ENCODE results near the gene AKT1. TPM values are rescaled to one million over a fixed set of nuclear protein-coding genes. Genes with fewer than 3 reads are reported as not detected.
"Not testable (repeated sequence)": the region's sequence is repeated elsewhere in the genome, so short reads cannot be mapped to it uniquely, and the experiment has no call there.

AKT1 gene
- total RNA-seq, result 100 to 1,000 TPM; 112 TPM

DNA sequence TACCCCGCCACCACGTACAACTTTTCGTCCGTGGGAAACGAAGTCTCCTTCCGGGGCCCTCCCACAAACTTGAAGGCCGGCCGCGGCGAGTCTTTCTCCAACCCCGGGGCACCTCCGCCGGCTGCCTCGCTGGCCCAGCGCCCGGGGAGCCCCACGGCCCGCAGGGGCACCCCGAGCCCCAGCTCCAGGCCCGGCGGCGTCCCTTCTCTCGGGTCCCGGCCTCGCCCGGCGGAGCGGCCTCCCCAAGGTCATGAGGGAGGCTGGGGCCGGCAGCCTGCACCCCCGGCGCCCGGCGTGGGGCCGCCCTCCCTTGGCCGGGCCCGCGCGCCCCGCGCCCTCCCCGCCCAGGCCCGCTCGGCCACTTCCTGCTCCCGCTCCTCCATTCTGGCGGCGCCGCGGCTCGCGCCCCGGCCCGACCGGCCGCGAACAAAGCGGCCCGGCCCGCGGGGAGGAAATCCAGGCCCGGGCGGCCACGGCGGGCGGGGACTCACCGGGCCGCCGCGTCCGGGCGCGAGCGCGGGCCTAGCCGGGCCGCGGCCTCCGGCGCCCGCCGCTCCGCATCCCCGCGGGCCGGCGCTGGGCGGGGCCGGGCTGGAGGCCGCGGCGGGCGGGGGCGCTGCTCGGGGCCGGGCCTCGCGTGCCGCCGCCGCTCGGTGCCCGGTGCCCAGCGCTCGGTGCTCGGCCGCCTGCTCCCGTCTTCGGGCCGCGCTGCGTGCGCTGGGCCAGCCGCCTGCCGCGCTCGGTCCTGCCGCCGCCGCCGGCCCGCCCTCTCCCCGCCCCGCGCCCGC is at the start of gene AKT1:
Gene AKT1, minus strand, starts transcription at position 756 of the 788 bp plus-strand sequence. CDS start 3,105 bp downstream, outside the sequence.
- Mint-ChIP-seq H3K9me3 (no peaks in the 10 kb centered on the region), H3K27me3 (peaks cover 10% of the 10 kb centered on the region)

DNA sequence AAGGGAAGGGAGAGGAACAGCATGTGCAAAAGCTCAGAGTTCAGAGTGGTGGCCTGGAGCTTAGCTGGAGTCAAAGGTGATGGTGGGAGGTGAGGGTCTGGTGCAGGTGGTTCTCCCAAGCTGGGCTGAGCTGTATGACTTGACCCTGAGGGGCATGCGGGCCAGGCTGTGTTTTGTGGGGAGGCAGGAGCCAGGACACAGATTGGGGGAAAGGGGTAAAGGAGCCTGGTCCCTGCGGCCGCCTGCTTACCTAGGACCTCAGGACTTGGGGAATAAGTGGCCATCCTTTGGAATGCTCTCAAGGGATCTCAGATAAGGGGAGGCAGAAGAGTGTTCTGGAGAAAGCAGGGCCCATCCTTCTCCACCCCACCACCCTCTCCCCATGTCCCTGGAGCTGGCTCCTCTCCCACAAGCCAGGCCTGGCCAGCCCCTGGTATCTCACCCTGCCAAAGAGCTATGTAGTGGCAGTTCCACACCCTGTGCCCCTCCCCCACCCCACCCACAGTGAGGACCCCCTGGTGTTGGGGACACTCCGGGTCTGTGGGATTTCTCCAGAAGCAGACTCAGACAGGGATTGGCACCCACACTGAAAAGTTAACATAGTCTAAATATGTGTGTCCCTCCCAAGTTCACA is 49.6 kb upstream of the AKT1 start:
- no peak overlapping the region for H3K27ac Mint-ChIP-seq
- DNase-seq, result no peak
- H3K27me3 Mint-ChIP-seq, result peaks cover 72% of the 10 kb centered on the region
- H3K9me3 Mint-ChIP-seq, result no peaks in the 10 kb centered on the region
- peaks cover 8% of the 10 kb centered on the region for H3K4me1 Mint-ChIP-seq
- H3K4me3 Mint-ChIP-seq, result no peak overlapping the region
- H3K36me3 Mint-ChIP-seq, result no peaks in the 10 kb centered on the region

More for the DNA sequence above, at the start of gene AKT1:
- peak within 1 kb of the TSS; percentile 65 for H3K27ac Mint-ChIP-seq
- DNase-seq, result peak; percentile 52
- peaks cover 30% of the 10 kb centered on the region for H3K4me1 Mint-ChIP-seq
- peak within 1 kb of the TSS; percentile 90 for H3K4me3 Mint-ChIP-seq
- no peaks in the 10 kb centered on the region for H3K36me3 Mint-ChIP-seq

DNA sequence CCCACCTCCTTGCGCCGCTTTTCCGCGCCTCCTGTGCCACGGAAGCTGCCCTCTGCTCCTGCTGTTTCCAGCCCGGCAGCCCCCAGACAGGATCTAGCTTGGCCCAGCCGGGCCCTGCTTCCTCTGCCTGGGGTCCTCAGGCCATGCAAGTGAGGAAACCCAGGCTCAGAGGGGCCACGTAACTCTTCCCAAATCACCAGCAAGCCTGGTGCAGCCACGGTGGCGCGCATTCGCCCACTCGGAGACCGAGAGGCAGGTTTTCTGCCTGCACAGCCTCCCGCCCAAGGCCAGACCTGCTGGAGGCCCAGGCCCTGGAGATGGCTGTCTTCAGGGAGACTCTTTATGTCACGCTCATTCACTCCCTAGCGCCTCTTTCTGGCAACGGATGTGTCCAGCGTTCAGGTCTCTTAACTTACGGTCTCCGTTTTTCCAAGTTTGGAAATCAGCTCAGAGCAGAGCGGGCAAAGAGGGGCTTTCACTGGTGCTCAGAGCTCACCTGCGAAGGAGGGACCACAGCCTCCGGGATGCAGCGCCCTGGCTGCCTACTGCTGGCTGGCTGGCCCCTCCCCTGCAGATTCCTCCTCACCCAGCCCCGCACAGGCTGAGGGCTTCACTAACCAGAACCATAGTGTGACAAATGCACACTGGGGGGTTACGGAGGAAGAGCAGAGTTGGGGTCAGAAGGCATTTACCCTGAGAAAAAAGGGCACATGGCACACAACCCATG is 48.9 kb upstream of the AKT1 start:
- peaks cover 67% of the 10 kb centered on the region for H3K27me3 Mint-ChIP-seq
- H3K27ac Mint-ChIP-seq, result no peak overlapping the region
- H3K4me1 Mint-ChIP-seq, result peaks cover 8% of the 10 kb centered on the region
- peak overlapping the region; percentile 42 for H3K4me3 Mint-ChIP-seq
- no peaks in the 10 kb centered on the region for H3K36me3 Mint-ChIP-seq
- no peaks in the 10 kb centered on the region for H3K9me3 Mint-ChIP-seq
- no peak for DNase-seq

DNA sequence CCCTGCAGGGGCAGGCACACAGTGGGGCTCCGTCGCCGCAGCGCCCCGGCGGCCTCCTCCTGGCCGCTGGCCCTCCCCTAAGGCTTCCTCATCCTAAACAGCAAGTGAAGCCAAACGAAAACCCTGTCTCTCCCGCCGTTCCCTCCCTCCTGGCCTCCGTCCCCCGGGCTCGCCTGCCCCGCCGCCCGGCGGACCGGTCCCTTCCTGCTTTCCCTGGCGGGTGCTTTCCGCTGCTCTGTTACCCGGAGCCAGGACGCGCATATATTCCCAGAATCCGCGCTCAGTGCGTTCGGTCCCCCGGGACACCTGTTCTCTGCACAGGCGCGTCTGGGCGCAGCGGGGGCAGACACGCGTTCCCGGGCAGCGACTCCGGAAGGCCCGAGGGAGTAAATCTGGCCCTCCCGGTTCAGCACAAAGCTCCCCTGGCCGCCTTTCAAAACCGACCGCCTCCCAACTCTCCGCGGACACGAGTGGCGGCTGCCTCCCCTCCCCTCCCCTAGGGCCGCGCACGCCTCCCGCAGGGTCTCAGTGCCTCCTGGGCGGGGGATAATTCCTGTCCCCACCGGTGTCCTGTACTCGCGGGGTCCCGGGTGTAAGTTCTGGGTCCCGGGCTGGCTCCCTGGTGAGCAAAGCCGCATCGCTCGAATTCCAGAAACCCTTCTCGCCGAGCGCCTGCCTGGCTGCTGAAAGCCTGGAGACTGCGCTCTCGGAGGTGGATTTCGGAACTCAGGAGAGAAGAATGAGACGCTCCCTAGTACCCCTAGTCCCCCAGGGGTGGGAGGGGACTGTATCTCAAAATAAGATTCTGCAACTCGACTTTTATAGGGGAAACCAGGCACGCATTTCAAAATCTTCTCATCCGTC is 48.1 kb upstream of the AKT1 start:
- H3K36me3 Mint-ChIP-seq, result no peaks in the 10 kb centered on the region
- H3K4me1 Mint-ChIP-seq, result peaks cover 8% of the 10 kb centered on the region
- H3K9me3 Mint-ChIP-seq, result no peaks in the 10 kb centered on the region
- peaks cover 63% of the 10 kb centered on the region for H3K27me3 Mint-ChIP-seq
- peak overlapping the region; percentile 22 for H3K4me3 Mint-ChIP-seq
- no peak overlapping the region for H3K27ac Mint-ChIP-seq
- DNase-seq, result no peak

DNA sequence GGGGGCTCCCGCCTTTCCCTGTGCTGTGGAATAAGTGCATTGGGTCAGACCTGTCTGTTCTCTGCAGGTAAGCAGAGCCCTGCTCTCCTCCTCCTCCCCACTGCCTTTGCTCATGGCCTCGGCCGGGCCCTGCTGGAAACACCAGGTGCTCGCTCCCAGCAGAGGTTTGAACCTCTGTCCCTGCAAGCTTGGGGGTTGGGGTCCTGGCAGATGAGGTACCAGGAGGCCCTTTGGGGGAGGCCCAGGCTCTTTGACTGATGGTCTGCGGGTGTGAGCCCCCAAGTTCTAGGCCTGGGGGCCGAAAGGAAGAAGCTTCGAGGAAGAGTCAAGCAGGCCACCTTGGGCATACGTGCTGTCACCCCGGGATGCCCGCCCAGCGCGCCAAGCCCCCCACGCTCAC is 47.5 kb upstream of the AKT1 start:
- no peak for DNase-seq
- no peaks in the 10 kb centered on the region for H3K9me3 Mint-ChIP-seq
- no peak overlapping the region for H3K27ac Mint-ChIP-seq
- peaks cover 64% of the 10 kb centered on the region for H3K27me3 Mint-ChIP-seq
- H3K4me1 Mint-ChIP-seq, result peaks cover 8% of the 10 kb centered on the region
- H3K36me3 Mint-ChIP-seq, result no peaks in the 10 kb centered on the region
- H3K4me3 Mint-ChIP-seq, result no peak overlapping the region

DNA sequence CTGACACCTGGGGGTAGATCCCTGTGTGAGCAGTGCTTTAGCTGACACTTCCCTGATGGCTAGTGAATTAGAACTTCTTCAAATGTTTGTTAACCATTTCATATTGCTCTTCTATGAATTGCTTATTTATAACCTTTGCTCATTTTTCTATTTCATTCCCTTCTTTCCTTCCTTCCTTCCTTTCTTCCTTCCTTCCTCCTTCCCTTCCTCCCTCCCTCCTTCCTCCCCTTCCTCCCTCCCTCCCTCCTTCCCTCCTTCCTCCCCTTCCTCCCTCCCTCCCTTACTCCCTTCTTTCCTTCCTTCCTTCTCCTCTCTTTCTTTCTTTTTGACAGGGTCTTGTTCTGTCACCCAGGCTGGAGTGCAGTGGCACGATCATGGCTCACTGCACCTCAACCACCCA is 46.2 kb upstream of the AKT1 start:
- Mint-ChIP-seq H3K4me1 (peaks cover 8% of the 10 kb centered on the region), H3K4me3 (no peak overlapping the region), H3K27me3 (peaks cover 56% of the 10 kb centered on the region), H3K9me3 (no peaks in the 10 kb centered on the region), H3K27ac (no peak overlapping the region), H3K36me3 (no peaks in the 10 kb centered on the region)
- DNase-seq, result no peak

DNA sequence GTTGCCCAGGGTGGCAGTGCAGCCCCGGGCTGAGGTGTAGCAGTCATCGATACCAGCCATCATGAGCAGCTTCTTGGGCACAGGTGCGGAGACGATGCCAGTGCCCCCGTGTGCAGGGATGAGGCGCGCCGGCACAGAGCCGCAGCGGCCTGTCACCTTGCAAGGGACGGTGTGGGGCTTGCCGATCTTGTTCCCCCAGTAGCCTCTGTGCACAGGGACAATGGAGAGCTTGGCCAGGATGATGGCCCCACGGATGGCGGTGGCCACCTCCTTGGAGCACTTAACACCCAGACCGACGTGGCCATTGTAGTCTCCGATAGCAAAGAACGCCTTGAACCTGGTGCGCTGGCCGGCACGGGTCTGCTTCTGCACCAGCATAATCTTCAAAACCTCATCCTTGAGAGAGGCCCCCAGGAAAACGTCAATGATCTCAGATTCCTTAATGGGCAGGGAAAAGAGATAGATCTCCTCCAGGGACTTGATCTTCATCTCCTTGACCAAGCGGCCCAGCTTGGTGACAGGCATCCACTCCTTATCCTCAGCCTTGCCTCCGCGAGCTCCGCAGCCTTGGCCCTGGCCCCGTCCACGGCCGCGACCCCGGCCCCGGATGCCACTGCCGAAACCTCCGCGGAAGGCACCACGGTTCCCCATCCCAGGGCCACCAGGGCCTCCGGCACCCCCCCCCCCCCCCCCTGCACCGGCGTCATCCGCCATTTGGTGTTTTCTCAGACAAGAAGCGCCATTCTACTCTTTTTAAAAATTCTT is 40.8 kb upstream of the AKT1 start:
- H3K36me3 Mint-ChIP-seq, H3K4me1 Mint-ChIP-seq, H3K9me3 Mint-ChIP-seq, H3K27ac Mint-ChIP-seq, H3K27me3 Mint-ChIP-seq, DNase-seq, H3K4me3 Mint-ChIP-seq: not testable (repeated sequence)

DNA sequence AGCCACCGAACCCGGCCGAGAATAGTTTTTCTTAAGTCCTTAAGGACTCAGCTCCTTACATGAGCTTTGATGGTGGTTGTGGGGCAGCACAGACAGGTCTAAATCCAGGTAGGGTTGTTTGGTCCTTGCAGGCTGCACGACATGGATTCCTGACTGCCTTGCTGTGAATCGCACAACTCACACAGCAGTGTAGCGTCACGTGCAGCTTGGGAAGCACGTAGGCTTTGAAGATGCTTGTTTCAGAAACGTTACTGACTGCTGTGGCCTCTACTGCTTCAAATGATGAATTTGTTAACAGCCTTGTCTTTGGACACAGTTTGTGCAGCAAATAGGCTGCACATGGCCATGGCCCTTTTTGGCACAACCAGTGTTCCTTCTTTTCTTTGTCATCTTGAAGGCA is 35.2 kb upstream of the AKT1 start:
- H3K27ac Mint-ChIP-seq, result no peak overlapping the region
- peaks cover 7% of the 10 kb centered on the region for H3K27me3 Mint-ChIP-seq
- no peaks in the 10 kb centered on the region for H3K36me3 Mint-ChIP-seq
- H3K4me3 Mint-ChIP-seq, result no peak overlapping the region
- DNase-seq, result no peak
- no peaks in the 10 kb centered on the region for H3K9me3 Mint-ChIP-seq
- peaks cover 6% of the 10 kb centered on the region for H3K4me1 Mint-ChIP-seq

DNA sequence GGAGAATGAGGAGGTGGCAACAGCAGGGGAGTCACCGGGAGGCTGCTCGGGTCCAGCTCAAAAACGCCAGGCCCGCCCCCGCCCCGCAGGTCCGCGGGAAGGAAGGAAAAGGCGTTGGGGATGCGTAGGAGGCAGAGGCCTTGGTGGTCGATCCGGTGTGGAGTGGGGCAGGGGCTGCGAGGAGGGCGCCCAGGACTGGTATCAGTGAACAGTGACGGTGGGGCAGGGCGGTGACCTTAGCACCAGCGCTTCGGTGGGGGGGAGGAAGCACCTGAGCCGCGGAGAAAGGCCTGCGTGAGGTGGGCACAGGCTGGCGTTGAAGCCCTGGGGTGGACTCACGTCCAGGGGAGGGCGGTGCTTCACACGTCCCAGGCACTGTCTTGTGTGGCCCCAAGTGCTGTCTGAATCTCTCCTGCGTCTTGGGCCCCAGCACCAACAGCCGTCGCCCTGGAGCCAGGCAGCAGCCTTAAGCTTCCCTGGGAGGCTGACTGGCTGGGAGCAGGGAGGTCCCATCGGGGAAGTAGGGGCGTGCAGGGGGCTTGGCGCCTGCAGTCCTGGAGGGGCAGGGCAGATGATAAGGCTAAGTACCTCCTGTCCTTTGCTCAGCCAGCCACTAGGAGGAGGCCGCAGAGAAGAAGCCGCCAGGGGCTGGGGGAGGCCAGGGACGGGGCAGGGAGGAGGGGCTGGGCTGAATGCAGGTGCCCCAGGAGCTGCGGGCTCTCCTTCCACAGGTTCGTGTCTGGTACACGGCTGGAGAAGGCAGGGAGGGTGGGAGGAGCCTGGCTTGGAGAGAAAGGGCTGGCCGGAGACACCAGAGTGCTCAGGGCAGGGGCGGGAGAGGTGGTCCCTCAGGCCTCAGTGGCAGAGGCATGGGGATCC is 31.9 kb upstream of the AKT1 start:
- Mint-ChIP-seq H3K27ac (no peak overlapping the region), H3K27me3 (peaks cover 12% of the 10 kb centered on the region), H3K4me1 (peaks cover 9% of the 10 kb centered on the region), H3K4me3 (peak overlapping the region; percentile 62), H3K9me3 (peaks cover 7% of the 10 kb centered on the region), H3K36me3 (no peaks in the 10 kb centered on the region)
- peak; percentile 62 for DNase-seq

DNA sequence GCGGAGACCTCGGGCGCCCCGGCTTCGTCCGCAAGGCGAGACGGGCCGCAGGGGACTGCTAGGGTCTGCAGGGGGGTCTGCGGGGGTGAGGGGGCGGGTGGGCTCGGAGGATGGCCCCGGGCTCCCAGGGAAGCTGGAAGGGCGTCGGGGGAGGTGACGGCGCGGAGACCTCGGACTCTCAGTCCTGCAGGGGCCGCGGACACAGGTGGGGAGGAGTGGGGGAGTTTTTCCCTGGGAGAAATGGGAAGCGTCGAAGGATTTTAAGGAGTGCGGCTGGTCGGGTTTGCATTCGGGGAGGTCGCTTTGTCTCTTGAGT is 31.3 kb upstream of the AKT1 start:
- H3K36me3 Mint-ChIP-seq, result no peaks in the 10 kb centered on the region
- H3K27me3 Mint-ChIP-seq, result peaks cover 12% of the 10 kb centered on the region
- H3K4me1 Mint-ChIP-seq, result peaks cover 9% of the 10 kb centered on the region
- no peak overlapping the region for H3K27ac Mint-ChIP-seq
- no peak for DNase-seq
- peaks cover 7% of the 10 kb centered on the region for H3K9me3 Mint-ChIP-seq
- peak overlapping the region; percentile 62 for H3K4me3 Mint-ChIP-seq

DNA sequence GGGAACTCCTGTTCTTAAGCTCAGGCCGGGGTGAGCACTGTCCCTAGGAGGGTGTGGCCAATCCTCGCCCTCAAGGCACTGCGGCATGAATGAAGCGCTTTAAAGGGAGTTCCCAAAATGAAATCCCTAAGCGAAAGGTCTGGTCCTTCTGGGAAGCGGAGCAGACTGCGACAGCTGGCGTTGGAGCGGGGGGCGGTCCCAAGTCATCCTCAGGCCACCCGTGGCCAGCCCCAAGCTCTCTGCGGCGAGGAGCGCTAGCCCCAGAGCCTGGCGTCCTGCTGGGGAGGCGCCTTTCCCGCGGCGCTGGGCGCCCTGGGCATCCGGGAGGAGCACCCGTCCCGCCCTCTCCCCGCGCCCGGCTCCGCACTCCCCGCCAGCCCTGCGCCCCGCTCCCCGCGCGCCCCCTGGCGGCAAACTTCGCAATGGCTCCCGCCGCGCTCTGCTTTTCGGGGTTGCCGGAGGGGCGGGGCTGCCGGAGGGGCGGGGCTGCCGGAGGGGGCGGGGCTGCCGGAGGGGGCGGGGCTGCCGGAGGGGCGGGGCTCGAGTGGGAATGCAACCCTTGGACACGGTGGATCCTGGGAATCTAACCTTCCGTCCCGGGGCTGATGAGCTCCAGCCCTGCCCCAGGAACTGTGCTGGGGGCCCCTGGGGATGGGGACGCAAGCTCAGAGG is 30.8 kb upstream of the AKT1 start:
- DNase-seq, result peak; percentile 94
- Mint-ChIP-seq H3K9me3 (peaks cover 7% of the 10 kb centered on the region), H3K36me3 (no peaks in the 10 kb centered on the region), H3K27me3 (peaks cover 12% of the 10 kb centered on the region), H3K4me1 (peaks cover 9% of the 10 kb centered on the region), H3K27ac (no peak overlapping the region), H3K4me3 (peak overlapping the region; percentile 76)

DNA sequence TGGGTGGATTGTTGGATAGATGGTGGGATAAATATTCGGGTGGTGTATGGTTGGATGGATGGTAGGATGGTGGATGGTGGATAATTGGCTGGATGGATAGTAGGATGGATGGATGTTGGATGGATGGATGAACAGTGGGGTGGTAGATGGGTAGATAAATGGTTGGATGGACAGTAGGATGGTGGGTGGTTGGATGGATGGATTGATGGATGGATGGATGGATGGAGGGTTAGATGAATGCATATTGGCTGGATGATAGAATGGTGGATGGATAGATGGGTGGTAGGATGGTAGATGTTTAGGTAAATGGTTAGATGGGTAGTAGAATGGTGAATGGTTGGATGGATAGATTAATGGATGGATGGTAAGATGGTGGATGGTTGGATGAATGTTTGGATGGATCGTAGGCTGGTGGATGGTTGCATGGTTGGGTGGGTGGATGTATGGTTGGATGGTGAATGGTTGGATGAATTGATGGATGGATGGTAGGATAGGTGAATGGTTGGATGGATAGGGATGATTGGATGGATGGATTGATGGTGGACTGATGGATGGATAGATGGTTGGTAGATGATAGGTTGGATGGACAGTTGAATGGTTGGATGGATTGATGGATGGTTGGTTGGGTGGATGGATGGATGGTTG is 28.9 kb upstream of the AKT1 start:
- Mint-ChIP-seq H3K36me3 (no peaks in the 10 kb centered on the region), H3K9me3 (peaks cover 7% of the 10 kb centered on the region), H3K4me3 (no peak overlapping the region), H3K27me3 (peaks cover 12% of the 10 kb centered on the region), H3K4me1 (peaks cover 9% of the 10 kb centered on the region), H3K27ac (no peak overlapping the region)
- no peak for DNase-seq

Measured in activated naive CD8-positive, alpha-beta T cell treated with anti-CD3 and anti-CD28 coated beads for 36 hours (primary cell).